GM18520 (cell line): ENCODE results near the gene ETV1.

Experiments used
- ATAC-seq: cut with Tn5 transposase; IDR thresholded peaks from one replicate; pipeline ENCODE4 v1.9.1; 2021; ENCODE audit not compliant: unreplicated experiment

Gene ETV1

GRCh38 chr7:13988065-13988464, 1.4 kb downstream of the ETV1 start:
- ATAC-seq = no peak

- no peak for ATAC-seq
Measured at GRCh38 chr7:13987395-13987794, 2.1 kb downstream of the ETV1 start.

GRCh38 chr7:13986208-13986607, 3.3 kb downstream of the ETV1 start:
- no peak for ATAC-seq

GRCh38 chr7:13984831-13985685, 4.4 kb downstream of the ETV1 start:
- ATAC-seq = no peak

GRCh38 chr7:13984061-13984460, 5.4 kb downstream of the ETV1 start:
- no peak for ATAC-seq

GRCh38 chr7:13982940-13983677, 6.4 kb downstream of the ETV1 start:
- no peak for ATAC-seq

- no peak for ATAC-seq
Measured at GRCh38 chr7:13981070-13981469, 8.4 kb downstream of the ETV1 start.

- no peak for ATAC-seq
Measured at GRCh38 chr7:13980474-13980873, 9.0 kb downstream of the ETV1 start.

GRCh38 chr7:13979671-13980435, 9.6 kb downstream of the ETV1 start:
- ATAC-seq = no peak

GRCh38 chr7:13976594-13976993, 12.9 kb downstream of the ETV1 start:
- no peak for ATAC-seq

GRCh38 chr7:13965077-13965476, 24.4 kb downstream of the ETV1 start:
- no peak for ATAC-seq

GRCh38 chr7:13963925-13964324, 25.5 kb downstream of the ETV1 start:
- ATAC-seq = no peak

- ATAC-seq = no peak
Measured at GRCh38 chr7:13955494-13955893, 34.0 kb downstream of the ETV1 start.

GRCh38 chr7:13953368-13953767, 36.1 kb downstream of the ETV1 start:
- no peak for ATAC-seq

GRCh38 chr7:13952921-13953320, 36.5 kb downstream of the ETV1 start:
- no peak for ATAC-seq

GRCh38 chr7:13949939-13950338, 39.5 kb downstream of the ETV1 start:
- no peak for ATAC-seq

GRCh38 chr7:13949445-13949844, 40.0 kb downstream of the ETV1 start:
- no peak for ATAC-seq

- ATAC-seq = no peak
Measured at GRCh38 chr7:13948019-13948801, 41.3 kb downstream of the ETV1 start.

- ATAC-seq = no peak
Measured at GRCh38 chr7:13947535-13947934, 41.9 kb downstream of the ETV1 start.

- no peak for ATAC-seq
Measured at GRCh38 chr7:13946181-13946580, 43.3 kb downstream of the ETV1 start.

- no peak for ATAC-seq
Measured at GRCh38 chr7:13945670-13946069, 43.8 kb downstream of the ETV1 start.
